OCI-LY7 (cell line): ENCODE results near the gene SRCAP. TPM values are rescaled to one million over a fixed set of nuclear protein-coding genes. Genes with fewer than 3 reads are reported as not detected.
A peak's percentile ranks its signal among the peaks of the same experiment; 100 is the strongest.

Source experiments
- BruUV-seq: library from RNA; stranded (reverse); fragments of 400-500 nt; replicated peaks from 2 replicates; lab custom pipeline; 2021; lab: Mats Ljungman, UMichigan
- CTCF ChIA-PET: fragments of 300-600 bp; sonication (Branson Sonifier 250); formaldehyde crosslinking; loops from one replicate; lab custom pipeline; 2022; ENCODE audit warnings: antibody characterized with exemption; ENCODE audit not compliant: unreplicated experiment; lab: Charles Lee
- POLR2A ChIA-PET: fragments of 300-600 bp; sonication (Branson Sonifier 250); formaldehyde crosslinking; loops from one replicate; lab custom pipeline; 2022; ENCODE audit warnings: antibody characterized with exemption; lab: Charles Lee
- DNase-seq: peaks from one replicate; pipeline ENCODE4 v3.0.0-alpha.2; 2015; ENCODE audit warnings: low spot score
- H2AFZ ChIP-seq: fragments of 200-600 bp; sonication (generic), shearing (Covaris generic); 2 replicates; pipeline ENCODE4 v1.6.1; 2014; ENCODE audit warnings: mild to moderate bottlenecking, antibody characterized with exemption, low read length, moderate library complexity
- H3K27ac ChIP-seq: fragments of 200-600 bp; sonication (generic); 2 replicates; pipeline ENCODE4 v1.5.1; 2014; ENCODE audit warnings: mixed run types, low read depth, mild to moderate bottlenecking, moderate library complexity, low read length, inconsistent platforms; ENCODE audit not compliant: poor library complexity, severe bottlenecking
- H3K36me3 ChIP-seq: fragments of 200-600 bp; sonication (generic); 2 replicates; pipeline ENCODE4 v1.6.1; 2014; ENCODE audit warnings: mild to moderate bottlenecking, antibody characterized with exemption, low read length, moderate library complexity, mixed read lengths; ENCODE audit not compliant: insufficient read depth
- H3K4me1 ChIP-seq: fragments of 200-600 bp; sonication (generic); 2 replicates; pipeline ENCODE4 v1.5.1; 2014; ENCODE audit warnings: mild to moderate bottlenecking, low read length; ENCODE audit not compliant: insufficient read depth, poor library complexity, severe bottlenecking
- H3K4me2 ChIP-seq: fragments of 200-600 bp; sonication (generic); 2 replicates; pipeline ENCODE4 v1.6.1; 2014; ENCODE audit warnings: mild to moderate bottlenecking, low read length
- H3K4me3 ChIP-seq: fragments of 200-600 bp; sonication (generic); 2 replicates; pipeline ENCODE4 v1.5.1; 2014; ENCODE audit warnings: mild to moderate bottlenecking, low read depth, low read length; ENCODE audit not compliant: poor library complexity, severe bottlenecking
- H3K79me2 ChIP-seq: fragments of 200-600 bp; sonication (generic); 2 replicates; pipeline ENCODE4 v1.6.1; 2016; ENCODE audit warnings: low read depth, mild to moderate bottlenecking, low read length, moderate library complexity, mixed read lengths; ENCODE audit not compliant: insufficient read depth
- H3K9me2 ChIP-seq: fragments of 200-600 bp; sonication (generic); 2 replicates; pipeline ENCODE4 v1.6.1; 2016; ENCODE audit warnings: mild to moderate bottlenecking, low read length, mixed read lengths; ENCODE audit not compliant: insufficient read depth
- H3K9me3 ChIP-seq: fragments of 200-600 bp; sonication (generic); 2 replicates; pipeline ENCODE4 v1.6.1; 2014; ENCODE audit warnings: mild to moderate bottlenecking, mixed run types, low read length, mixed read lengths
- H4K20me1 ChIP-seq: fragments of 200-600 bp; sonication (generic); 2 replicates; pipeline ENCODE4 v1.6.1; 2014; ENCODE audit warnings: mild to moderate bottlenecking, antibody characterized with exemption, low read length, moderate library complexity, mixed read lengths; ENCODE audit not compliant: insufficient read depth
- EZH2phosphoT487 ChIP-seq: fragments of 200-600 bp; sonication (generic); IDR thresholded peaks from 2 replicates; pipeline ENCODE4 v1.6.1; 2018; ENCODE audit warnings: low read depth, borderline replicate concordance, mild to moderate bottlenecking, mixed run types, antibody characterized with exemption, low read length, moderate library complexity, mixed read lengths
- intact Hi-C: fragments of 100-400 bp; cut with micrococcal nuclease; formaldehyde crosslinking; loops from one replicate; pipeline ENCODE4 v1.10.0; 2022; ENCODE audit not compliant: unreplicated experiment
- total RNA-seq, 2 experiments: library from RNA; depleted of rRNA in 1 of 2; stranded (reverse); fragments of >200 nt in 1 of 2; shearing (Covaris generic) in 1 of 2; gene quantifications; 2 replicates each; pipeline ENCODE4 v1.2.3, GENCODE V29; 2014 to 2022
- TF ChIP-seq, protein P1 (sequence below): fragments of 200-600 bp; sonication (generic); conservative IDR thresholded peaks from 2 replicates; pipeline ENCODE4 v1.5.1; 2014; ENCODE audit warnings: mild to moderate bottlenecking, antibody characterized with exemption, low read length, moderate library complexity, mixed read lengths

SRCAP gene
- total RNA-seq, 2 experiments from 2014 or later, result 41.8 to 93.7 TPM

- CTCF ChIA-PET, result no interaction called here
- POLR2A ChIA-PET, result interaction anchor here (0.6 to 1.0 kb wide), 2 partner anchors 14 to 107 kb away, joined by 4 to 5 read pairs; partner anchors contain the start of gene PHKG2
- H3K4me3 ChIP-seq, result peak within 1 kb of the TSS; percentile 84
- peak; percentile 93 for DNase-seq
- peak within 1 kb of the TSS; percentile 57 for H3K27ac ChIP-seq
- no peaks in the 10 kb centered on the region for H3K9me3 ChIP-seq
- TSS peak; percentile 82 for BruUV-seq
- peaks cover 50% of the 10 kb centered on the region for H3K4me1 ChIP-seq
- peaks cover 70% of the 10 kb centered on the region for H3K36me3 ChIP-seq
- H3K9me2 ChIP-seq, result no peaks in the 10 kb centered on the region
- H4K20me1 ChIP-seq, result no peaks in the 10 kb centered on the region
- peak within 1 kb of the TSS; percentile 65; the same call in 1 of the 2 replicates for H2AFZ ChIP-seq
- peak within 1 kb of the TSS; percentile 95 for H3K4me2 ChIP-seq
- no peak for TF ChIP-seq EZH2phosphoT487
- TF ChIP-seq, protein P1, sequence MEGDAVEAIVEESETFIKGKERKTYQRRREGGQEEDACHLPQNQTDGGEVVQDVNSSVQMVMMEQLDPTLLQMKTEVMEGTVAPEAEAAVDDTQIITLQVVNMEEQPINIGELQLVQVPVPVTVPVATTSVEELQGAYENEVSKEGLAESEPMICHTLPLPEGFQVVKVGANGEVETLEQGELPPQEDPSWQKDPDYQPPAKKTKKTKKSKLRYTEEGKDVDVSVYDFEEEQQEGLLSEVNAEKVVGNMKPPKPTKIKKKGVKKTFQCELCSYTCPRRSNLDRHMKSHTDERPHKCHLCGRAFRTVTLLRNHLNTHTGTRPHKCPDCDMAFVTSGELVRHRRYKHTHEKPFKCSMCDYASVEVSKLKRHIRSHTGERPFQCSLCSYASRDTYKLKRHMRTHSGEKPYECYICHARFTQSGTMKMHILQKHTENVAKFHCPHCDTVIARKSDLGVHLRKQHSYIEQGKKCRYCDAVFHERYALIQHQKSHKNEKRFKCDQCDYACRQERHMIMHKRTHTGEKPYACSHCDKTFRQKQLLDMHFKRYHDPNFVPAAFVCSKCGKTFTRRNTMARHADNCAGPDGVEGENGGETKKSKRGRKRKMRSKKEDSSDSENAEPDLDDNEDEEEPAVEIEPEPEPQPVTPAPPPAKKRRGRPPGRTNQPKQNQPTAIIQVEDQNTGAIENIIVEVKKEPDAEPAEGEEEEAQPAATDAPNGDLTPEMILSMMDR, result no peak
- intact Hi-C loops, result loop anchor here (1.0 to 2.0 kb wide), 3 partner anchors 13 to 160 kb away; partner anchors contain the start of genes FBRS and PHKG2
- peaks cover 20% of the 10 kb centered on the region; the same call in 1 of the 2 replicates for H3K79me2 ChIP-seq
Measured at GRCh38 chr16:30761928-30762902, 63.2 kb downstream of the SRCAP start, which contains the start of the genes CFAP119 and RNF40. Gene CFAP119, minus strand, starts transcription at chr16:30762062. Its CDS starts 314 bp downstream, at chr16:30761748. Gene RNF40, plus strand, starts transcription at chr16:30762322. Its CDS starts 224 bp downstream, at chr16:30762546.

GRCh38 chr16:30762991-30763725 is 64.2 kb downstream of the SRCAP start:
- Histone ChIP-seq H4K20me1 (no peaks in the 10 kb centered on the region), H3K9me3 (no peaks in the 10 kb centered on the region), H3K4me2 (peak overlapping the region; percentile 83), H3K36me3 (peaks cover 73% of the 10 kb centered on the region), H2AFZ (no peak overlapping the region), H3K27ac (peak overlapping the region; percentile 57), H3K9me2 (no peaks in the 10 kb centered on the region), H3K79me2 (peaks cover 20% of the 10 kb centered on the region; the same call in 1 of the 2 replicates), H3K4me3 (peak overlapping the region; percentile 84), H3K4me1 (peaks cover 58% of the 10 kb centered on the region)
- ChIA-PET POLR2A (interaction anchor here (0.6 to 1.0 kb wide), 3 partner anchors 15 to 126 kb away, joined by 4 to 5 read pairs (median 4); partner anchors contain the start of gene PHKG2), CTCF (no interaction called here)
- TF ChIP-seq, protein P1, result no peak
- no peak for TF ChIP-seq EZH2phosphoT487
- DNase-seq, result no peak
- BruUV-seq, result no TSS peak
- intact Hi-C loops, result loop anchor here (1.0 to 2.0 kb wide), 3 partner anchors 14 to 159 kb away; partner anchors contain the start of genes FBRS and PHKG2
